H1 (cell line): ENCODE results near the gene SPTBN1. TPM values are rescaled to one million over a fixed set of nuclear protein-coding genes. Genes with fewer than 3 reads are reported as not detected.

Experiments used
- POLR2A ChIP-seq, 2 experiments: IDR thresholded peaks; 1 replicate in 1 of 2; 2 replicates in 1 of 2; pipeline ENCODE4 v1.6.1; 2011; ENCODE audit warnings: low read depth in 2 of 2, low read length in 2 of 2, mild to moderate bottlenecking in 2 of 2; ENCODE audit errors: control extremely low read depth in 1 of 2
- polyA plus RNA-seq, 7 experiments: library from polyadenylated mRNA; depleted of rRNA in 3 of 7; stranded (reverse) in 5 of 7; unstranded in 2 of 7; fragments of >200 nt in 5 of 7; fragments of 200-250 nt in 2 of 7; gene quantifications; 1 replicate in 5 of 7; 2 replicates in 1 of 7; 4 replicates in 1 of 7; pipeline versions ENCODE4 v1.2.1 to v1.2.3, GENCODE V29; 2011 to 2013; ENCODE audit warnings: missing spikeins in 2 of 7, mixed read lengths in 2 of 7
- total RNA-seq: library from RNA; stranded (reverse); fragmentation: NEBNext Ultra II Directional; extraction: Animal tissue kit (Norgen Biotek cat#: 25700); gene quantifications from 2 replicates; pipeline ENCODE4 v1.2.1, GENCODE V29; 2021
- TF ChIP-seq, protein P1 (sequence below): IDR thresholded peaks from 2 replicates; pipeline ENCODE4 v1.6.1; 2012; ENCODE audit warnings: inconsistent platforms

Gene SPTBN1
- total and polyA plus RNA-seq, 2 of the 8 experiments (the other 6 are each of a cell fraction or from before 2014, with no cell fraction given): 31.8 to 180 TPM

DNA sequence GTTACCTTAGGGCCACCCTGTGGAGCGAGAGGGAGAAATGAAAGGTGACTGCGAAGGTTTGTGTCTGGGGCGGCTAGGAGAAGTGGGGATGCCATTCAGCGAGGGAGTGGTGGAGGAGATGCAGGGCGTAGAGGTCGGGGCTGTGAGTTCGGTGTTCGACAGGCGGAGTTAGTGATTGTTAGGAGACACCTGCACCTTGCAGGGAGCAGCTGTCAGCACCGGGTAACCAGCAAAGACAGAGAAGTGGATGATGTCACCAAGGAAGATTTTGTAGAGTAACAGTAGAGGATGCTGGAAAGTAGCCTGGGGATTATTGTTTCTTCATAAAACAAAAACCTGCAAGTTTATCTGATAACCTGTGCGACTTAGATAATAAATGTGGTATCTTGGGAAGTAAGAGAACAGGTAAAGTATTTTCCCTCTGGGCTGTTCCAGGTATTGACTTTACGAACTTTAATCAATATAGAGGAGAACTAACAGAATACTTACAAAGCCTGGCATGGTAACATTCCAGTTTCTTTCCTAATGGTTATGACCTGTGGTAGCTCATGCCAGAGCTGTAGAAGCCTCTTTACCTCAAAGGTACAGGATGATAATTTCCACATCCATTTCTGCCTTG is 63.8 kb downstream of the SPTBN1 start (continued):
- TF ChIP-seq POLR2A (IDR thresholded peaks at IDR 0.05; ENCODE audit: control extremely low read depth in 1 of 2, low read depth in 2 of 2, low read length in 2 of 2): no peak
- TF ChIP-seq, protein P1, sequence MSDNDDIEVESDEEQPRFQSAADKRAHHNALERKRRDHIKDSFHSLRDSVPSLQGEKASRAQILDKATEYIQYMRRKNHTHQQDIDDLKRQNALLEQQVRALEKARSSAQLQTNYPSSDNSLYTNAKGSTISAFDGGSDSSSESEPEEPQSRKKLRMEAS: no peak
